ENCODE measurements around the gene SYNE4.
A peak's percentile ranks its signal among the peaks of the same experiment; 100 is the strongest.

Gene SYNE4

DNA sequence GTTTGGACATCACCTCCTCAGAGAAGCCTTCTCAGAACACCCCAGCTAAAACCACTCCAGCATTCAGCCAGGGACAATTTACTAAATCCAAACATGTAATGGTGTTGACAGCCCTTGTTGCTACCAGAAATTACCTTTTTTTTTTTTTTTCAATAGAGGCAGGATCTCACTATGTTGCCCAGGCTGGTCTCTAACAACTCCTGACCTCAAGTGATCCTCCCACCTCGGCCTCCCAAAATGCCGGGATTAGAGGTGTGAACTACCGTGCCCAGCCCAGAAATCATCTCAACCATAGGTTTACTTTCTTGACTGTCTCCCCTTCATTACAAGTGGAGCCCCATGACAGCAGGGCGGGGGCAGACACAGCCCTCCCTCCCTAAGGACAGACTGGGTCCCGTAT, 14.8 kb upstream of the SYNE4 start:
- no peak for FAIRE-seq

DNA sequence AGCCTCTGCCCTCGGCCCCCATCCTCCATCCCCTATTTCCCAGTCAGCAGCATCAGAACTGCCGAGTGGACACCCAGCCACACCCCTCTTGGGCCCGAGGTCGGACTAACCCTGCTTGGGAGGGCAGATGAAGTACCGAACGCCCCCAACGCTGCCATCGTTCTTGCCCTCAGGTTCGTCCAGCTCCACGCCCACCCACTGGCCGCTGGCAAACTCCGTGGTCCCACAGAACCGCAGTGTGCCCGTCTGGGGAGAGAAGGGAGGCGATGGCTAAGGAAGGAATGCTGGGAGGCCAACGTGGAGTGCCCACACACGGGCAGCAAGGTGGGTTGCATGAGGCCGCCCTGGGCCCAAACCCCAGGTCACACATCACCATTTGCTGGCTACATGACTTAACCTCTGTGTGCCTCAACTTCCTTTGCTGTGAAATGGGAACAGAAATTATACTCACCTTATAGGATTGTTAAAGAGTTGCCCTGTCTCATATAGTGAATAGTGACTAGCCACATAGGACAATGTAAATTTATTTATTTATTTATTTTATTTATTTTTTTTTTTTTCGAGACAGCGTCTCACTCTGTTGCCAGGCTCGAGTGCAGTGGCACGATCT, 10.6 kb upstream of the SYNE4 start:
- no peak for FAIRE-seq

DNA sequence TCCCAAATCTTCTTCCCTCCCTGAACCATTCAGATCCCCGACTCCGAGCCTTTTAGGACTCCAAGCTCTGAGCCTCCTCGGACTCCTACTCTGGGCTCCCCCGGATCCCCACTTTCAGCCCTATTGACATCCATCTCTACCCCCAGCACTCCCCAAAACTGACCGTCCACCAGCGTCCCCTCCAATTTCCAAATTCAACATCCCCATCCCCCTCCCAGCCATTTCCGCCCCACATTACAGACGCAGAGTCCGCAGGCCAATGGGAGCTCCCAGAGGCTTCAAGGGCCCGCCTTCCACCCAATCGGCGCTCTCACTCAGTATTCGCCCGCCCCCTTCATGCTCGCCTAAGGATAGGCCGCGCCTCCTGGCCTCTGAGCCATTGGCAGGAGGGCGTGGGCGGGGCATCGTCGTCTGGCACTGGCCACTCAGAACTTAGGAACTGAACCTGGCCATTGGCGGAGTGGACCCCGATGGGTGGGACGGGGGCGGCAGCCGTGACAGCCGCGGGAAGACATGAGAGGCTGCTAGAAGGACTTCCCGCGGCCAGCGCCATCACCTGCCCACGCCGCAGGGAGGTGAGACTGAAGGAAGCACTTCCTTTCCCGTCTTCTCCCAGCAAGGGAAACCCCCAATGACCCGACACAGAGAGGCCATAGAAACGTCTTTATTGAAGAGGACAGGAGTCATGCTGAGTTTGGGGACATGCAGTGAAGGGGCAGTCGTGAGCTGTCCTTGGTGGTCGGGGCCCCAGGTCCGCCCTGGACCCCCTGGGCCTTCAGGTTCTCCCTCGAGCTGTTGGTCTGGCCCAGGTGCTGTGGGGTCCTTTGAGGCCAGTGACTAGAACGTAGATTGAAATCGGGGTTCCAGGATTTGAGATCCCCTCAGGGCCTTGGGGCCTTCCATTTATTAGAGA, 5.7 kb upstream of the SYNE4 start, which contains the start of gene ALKBH6:
TSS of gene ALKBH6 (minus strand) at position 202 of the 913 bp plus-strand sequence. CDS start 816 bp downstream, outside the sequence.
- FAIRE-seq = peak; percentile 100

DNA sequence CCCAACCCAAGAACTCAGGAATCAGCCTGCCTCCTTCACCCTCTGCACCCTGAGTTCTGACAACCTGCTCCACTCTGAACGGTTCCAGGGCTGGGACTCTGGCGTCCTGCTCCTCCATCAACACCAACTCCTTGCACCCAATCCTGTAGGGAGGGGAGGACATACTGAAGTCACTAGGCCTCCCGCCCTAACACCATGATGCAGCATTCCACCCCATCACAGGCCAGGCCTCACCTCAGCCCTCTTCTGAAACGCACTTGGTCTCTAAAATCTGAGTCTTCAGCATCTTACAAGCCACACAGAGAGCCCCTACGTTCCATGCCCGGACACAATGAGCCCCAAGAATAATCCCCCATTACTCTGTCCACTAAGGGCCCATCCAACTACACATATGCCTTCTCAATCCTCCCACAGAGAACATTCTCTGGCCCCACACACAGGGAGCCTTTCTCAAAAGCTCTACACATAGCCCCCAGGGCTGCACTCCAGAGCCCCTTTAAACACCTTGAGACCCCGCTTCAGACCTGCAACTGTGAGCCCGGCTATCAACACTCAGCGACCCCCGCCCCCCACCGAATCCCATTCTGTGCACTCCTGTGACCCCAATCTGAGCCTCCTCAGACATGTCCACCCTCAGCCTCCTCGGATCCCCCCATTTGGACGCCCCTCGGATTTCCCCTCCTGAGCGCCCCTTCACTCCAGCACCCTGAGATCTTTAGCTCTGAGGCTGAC, 4.8 kb upstream of the SYNE4 start:
- no peak for FAIRE-seq

DNA sequence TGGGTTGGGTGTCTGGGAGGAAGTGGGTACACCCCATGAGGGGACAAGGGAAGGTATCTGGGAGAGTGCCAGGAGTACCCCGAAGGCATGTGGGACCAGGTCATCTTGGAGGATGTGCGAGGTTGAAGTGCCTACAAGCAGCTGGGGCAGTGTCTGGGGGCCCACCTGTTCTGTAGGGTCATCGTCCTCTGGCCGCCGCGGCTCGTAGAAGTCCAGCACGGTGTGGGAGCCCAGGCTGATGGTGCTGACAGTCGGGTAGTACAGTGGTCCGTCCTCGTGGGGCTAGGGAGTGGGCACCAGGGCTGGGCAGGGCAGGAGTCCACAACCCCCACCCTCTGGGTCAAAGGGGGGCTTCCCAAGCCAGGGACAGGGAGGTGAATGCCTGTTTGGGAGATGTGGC, 1.8 kb upstream of the SYNE4 start:
- no peak for FAIRE-seq

DNA sequence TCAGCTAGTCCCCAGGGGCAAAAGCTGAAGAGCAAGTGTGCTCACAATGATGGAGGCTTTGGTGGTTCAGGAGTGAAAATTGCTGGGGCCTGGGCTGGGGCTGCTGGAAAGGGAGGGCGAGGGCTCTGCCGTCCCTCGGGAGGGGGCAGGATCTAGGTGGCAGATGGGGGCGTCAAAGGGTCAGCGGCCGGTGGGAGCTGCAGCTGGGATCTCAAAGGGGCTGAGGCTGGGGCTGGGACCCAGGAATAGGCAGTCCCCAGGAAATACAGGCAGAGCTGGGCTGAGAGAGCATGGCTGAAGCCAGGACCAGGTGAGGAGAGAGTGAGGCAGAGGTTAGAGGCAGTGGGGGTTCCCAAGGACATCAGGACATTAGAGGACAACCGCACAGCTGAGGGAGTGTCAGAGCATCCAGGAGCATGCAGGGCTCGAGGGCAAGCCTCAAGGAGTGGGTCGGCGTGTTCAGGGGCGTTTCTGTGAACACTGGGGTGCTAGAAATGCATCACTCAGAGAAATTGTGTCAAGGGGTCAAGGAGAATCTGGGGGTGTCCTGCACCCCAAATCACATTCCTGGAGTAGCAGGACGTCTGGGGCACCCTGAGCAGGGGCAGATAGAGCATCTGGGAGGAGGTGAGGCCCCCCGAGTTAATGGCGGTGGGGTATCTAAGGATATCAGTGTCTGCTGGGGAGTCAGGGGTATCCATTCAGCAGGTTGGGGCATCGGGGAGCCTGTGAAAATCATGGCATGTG, 1.2 kb upstream of the SYNE4 start:
- FAIRE-seq = no peak

DNA sequence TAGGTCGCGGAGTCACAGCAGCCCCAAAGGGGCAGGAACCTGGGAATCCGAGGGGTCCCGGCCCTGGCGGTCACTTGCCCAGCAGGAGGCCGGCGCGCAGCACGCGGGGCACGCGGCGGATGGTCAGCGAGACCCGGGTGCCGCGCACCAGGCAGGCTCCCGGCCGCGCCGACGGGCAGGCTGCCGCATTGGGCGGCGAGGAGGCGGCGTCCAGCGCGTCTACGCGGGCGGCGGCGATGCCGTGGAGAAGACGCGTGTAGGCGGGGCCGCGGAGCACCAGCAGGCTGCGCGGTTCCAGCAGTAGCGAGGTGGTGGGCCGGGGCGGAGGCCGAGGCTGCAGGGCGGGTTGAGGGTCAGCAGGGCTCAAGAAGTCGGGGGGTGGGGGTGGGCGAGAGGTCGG, 607 bp upstream of the SYNE4 start:
- no peak for FAIRE-seq

DNA sequence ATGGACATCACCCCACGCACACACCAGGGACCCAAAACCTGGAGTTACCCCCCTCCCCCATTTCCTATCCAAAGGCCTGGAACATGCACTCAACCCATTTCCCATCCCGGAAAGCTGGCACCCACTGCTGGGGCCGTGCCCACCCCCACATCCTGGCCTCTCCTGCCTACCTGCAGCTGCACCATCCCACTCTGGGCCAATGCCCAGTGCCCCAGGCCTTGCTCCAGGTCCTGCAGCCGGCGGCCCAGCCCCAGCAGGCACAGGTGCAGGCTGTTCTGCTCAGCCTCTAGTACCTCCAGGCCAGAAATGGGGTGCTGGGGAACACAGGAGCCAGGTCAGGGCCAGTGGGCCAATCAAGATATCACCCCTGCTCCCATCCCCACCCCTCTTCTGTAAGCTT, 1.7 kb downstream of the SYNE4 start:
- FAIRE-seq = no peak

DNA sequence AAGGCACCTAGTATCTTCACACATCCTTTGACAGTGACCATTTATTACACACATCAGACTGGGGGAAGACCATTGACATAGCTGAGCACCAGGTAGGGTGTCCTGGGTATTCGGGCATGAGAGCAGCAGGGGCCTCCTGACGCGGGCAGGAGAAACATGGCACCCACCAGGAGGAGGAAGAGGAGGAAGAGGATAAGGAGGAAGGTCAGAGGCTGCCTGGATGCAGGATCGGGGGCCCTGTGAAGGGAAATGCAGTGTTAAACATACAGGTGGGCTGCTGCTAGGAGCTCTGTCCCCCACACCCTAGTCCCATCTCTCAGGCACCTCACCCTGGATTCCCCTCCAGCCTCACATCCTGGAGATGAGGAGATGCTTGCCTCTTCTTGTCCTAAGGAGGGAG, 5.3 kb downstream of the SYNE4 start:
- FAIRE-seq = no peak

DNA sequence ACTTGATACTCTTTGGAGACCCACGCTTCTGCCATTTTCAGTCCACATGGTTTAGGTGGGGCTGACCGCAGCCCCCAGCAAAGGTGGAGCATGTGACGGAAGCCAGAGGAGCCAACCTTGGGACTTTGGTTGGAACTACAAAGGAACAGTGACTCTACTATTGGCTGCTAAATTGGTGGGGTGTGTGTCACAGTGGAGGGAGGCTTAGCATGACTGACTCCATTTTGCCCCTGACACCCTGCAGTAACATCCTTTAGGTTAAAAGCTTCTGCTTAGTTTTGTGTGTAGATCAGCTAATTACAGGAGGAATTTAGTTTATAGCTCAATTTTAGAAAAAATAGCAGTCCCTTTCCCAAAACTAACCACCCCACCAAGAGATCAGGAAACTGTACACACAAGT, 7.0 kb downstream of the SYNE4 start:
- FAIRE-seq = no peak

DNA sequence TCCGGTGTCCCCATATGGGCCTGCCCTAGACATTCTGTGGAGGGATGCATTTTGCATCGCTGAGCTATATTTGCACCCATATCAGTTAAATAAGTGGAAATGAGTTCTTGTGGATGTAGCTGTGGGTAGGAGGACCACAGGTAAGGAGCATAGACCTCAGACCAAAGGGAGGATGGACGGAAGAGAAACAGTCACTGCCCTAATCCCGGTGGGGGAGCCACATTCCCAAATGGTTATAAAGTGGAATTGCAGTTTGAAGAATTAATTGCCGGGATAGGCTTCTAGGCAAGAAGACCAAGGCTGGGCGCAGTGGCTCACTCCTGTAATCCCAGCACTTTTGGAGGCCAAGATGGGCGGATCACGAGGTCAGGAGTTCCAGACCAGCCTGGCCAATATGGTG, 11.8 kb downstream of the SYNE4 start:
- no peak for FAIRE-seq

DNA sequence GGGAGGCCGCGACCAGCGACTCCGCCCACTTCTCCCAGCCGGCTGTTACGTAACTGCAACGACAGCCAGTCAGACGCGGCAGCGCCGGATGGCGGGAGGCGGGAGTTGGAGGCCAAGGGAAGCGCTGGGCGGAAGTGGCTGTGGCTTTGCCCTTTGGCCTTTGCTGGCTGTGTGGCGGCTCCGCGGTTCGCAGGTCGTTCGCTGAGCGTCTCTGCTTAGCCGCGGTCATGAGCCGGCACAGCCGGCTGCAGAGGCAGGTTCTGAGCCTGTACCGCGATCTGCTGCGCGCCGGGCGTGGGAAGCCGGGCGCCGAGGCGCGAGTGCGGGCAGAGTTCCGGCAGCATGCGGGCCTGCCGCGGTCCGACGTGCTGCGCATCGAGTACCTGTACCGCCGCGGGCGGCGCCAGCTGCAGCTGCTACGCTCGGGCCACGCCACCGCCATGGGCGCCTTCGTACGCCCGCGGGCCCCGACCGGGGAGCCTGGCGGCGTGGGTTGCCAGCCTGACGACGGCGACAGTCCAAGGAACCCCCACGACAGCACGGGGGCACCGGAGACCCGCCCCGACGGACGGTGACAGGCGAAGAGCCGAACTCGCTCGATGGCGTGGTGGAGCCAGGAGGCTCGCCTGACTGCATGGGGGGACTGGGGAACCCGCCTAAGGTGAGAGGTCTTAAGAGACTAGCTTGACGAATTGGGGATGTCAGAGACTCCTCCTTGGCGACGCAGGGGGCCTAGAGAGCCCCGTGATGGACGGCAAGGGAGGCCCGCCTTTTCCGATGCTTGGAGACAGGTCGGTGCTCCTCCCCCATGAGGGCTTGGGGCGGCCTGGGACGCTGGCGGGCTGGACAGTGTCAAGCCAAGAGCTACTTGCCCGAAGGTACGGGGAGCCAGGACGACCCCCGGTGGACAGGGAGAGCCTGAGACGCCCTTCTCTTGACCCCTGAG, 13.3 kb downstream of the SYNE4 start, which contains the start of gene SDHAF1:
TSS of gene SDHAF1 (plus strand) at position 141 of the 946 bp plus-strand sequence. CDS start at position 228, 87 bp downstream.
- peak; percentile 95 for FAIRE-seq

DNA sequence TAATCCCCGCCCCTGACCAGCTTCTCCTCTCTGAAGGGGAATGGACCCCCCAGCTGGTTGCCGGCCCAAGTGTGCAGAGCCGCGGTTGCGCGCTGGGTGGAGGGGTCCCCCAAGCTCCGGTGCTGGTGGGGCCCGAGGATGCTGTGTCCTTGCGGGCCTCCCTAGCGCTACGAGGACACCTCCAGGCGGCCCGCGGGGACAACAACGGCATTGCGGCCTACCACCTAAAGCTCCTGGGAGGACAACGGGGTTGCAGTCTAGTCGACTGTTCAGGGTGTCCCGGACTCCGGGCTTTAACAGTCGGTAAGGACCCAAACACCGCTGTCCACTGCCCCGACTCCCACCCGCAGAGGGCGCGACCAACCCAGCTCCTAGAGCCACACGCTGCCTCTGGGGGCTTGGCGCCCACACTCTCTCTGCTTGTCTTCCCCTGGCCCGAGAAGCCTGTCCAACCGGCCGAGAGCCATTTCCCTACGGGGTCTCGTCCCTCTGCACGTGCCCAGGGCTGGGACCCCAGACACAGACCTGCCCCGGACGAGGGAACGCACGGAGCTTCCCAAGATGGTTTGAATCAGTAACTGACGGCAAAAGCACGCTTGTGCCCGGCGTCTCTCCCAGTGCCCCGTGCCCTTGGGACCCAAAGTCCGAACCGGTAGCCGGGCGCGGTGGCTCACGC, 14.6 kb downstream of the SYNE4 start:
- FAIRE-seq = no peak

DNA sequence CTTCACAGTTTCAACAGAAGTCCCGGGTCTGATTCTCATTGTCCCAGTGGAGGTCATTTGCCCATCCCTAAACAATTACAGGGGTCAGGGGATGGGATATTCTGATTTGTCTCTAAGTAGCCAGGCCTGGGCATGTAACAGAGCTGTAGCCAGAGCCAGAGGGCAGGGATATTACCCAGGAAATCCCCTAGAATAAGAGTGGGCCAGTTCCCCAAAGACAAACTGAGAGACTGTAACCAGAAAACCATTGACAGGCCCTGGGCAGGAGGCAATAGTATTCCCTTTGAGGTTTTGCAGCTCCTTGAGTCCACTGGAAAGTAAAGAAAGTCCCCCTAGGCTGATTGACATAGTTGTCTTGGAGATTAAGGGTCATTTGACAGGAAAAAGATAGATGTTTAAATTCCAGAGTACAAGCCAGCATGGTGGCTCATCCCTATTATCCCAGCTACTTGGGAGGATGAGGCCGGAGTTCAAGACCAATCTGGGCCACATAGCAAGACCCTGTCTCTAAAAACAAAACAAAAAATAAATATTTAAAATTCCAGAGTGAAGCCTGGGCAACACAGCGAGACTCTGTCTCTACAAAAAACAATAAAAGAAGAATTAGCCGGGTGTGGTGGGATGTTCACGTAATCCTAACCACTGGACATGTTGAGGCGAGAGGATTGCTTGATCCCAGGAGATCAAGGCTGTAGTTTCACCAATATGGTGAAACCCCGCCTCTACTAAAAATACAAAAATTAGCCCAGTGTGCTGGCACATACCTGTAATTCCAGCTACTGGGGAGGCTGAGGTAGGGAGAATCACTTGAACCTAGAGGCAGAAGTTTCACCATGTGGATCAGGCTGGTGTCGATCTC, 15.5 kb downstream of the SYNE4 start:
- FAIRE-seq = no peak

DNA sequence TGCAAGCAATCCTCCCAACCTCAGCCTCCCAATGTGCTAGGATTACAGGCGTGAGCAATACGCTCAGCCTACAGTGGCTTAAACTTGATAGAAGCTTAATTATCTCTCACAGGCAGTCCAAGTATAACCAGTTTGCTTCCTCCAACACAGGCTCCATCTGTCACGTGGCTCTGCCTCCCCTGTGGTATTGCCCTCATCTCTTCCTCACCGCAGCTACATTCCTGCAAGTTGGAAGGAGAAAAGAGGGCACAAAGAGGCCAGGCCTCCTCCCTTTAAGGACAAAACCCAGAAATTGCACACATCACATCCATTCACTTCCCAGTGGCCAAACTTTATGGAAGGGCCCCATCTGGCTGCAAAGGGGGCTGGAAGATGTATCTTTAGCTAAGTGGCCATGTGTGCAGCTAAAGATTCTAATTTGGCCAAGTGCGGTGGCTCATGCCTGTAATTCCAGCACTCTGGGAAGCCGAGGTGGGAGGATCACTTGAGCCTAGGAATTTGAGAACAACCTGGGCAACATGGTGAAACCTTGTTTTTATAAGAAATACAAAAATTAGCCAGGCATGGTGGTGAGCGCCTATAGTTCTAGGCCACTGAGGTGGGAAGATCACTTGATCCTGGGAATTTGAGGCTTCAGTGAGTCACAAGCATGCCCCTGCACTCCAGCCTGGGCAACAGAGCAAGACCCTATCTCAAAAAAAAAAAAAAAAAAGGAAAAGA, 16.7 kb downstream of the SYNE4 start:
- FAIRE-seq = no peak

DNA sequence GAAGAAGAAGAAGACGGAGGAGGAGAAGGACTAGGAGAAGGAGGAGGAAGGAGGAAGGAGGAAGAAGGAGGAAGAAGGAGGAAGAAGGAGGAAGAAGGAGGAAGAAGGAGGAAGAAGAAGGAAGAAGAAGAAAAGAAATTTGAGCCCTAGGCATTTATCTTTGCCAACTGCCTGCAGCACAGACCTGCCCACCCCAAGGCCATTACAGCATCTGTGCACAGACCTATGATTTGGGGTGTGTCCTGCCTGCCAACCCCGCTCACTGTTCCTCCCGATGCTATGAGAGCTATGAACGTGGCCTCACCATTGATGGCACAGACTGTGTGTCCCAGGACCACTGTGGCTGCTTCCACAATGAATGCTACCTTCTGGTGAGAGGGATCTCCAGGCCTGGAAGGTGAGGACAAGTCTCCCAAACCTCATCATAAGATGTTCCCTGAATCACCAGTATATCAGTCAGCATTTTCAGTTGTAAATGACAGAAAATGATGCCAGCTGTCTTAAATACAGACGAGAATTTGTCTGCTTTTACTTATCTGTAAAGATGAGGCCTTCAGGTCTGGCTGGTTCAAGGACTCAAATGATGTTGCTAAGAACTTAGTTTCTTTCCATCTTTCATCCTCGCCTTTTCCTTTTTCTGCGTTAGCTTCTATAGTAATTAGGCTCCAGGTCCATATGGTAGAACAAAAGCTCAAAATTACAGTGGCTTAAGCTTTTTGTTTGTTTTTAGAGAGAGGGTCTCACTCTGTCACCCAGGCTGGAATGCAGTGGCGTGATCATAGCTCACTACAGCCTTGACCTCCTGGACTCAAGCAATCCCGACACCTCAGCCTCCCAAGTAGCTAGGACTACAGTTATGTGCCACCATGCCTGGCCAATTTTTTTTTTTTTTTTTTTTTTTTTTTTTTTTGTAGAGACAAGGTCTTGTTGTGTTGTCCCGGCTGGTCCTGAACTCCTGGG, 17.6 kb downstream of the SYNE4 start:
- no peak for FAIRE-seq

DNA sequence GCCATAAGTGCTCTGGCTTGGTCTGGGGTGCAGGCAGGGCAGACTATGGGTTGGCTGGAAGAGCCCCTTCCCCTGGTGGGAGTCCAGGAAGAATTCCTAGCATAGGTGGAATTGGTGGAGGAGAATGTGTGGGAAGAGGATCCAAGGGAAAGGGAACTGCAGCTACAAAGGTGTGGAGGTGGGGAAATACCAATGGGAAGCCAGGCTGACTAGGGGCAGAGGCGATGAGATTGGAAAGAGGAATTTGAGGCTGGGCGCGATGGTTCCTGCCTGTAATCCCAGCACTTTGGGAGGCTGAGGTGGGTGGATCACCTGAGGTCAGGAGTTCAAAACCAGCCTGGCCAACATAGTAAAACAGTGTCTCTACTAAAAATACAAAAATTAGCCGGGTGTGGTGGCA, 18.5 kb downstream of the SYNE4 start:
- no peak for FAIRE-seq

DNA sequence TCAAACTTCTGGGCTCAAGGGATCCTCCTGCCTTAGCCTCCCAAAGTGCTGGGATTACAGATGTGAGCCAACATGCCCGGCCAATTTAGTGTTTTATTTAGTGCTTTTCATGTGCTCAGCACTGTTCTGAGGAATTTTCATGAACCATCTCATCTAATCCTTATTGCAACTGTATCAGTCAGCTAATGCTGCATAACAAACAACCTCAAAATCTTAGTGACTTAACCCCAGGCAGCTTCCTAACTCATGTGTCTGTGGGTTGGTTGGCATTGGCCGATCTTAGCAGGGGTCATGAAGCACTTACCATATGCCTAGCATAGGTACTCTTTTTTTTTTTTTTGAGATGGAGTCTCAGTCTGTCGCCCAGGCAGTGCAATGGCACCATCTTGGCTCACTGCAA, 19.8 kb downstream of the SYNE4 start:
- no peak for FAIRE-seq

All from G401.6 (cell line).